GM19043 (cell line): Measurements from ENCODE around the gene TPD52L1.
"Not testable (repeated sequence)": the region's sequence is repeated elsewhere in the genome, so short reads cannot be mapped to it uniquely, and the experiment has no call there.

Experiments
- ATAC-seq: cut with Tn5 transposase; IDR thresholded peaks from one replicate; pipeline ENCODE4 v1.9.1; 2021; ENCODE audit warnings: low read depth; ENCODE audit not compliant: unreplicated experiment

Gene TPD52L1

GRCh38 chr6:125138083-125138482 is 15.5 kb upstream of the TPD52L1 start:
- ATAC-seq = no peak

- ATAC-seq = no peak
Measured at GRCh38 chr6:125140808-125141207, 12.8 kb upstream of the TPD52L1 start.

GRCh38 chr6:125142618-125143017 is 11.0 kb upstream of the TPD52L1 start:
- ATAC-seq = no peak

GRCh38 chr6:125144822-125145221 is 8.8 kb upstream of the TPD52L1 start:
- no peak for ATAC-seq

- no peak for ATAC-seq
Measured at GRCh38 chr6:125149256-125150144, 4.1 kb upstream of the TPD52L1 start.

GRCh38 chr6:125151700-125152099 is 1.9 kb upstream of the TPD52L1 start:
- ATAC-seq = no peak

- ATAC-seq = no peak
Measured at GRCh38 chr6:125154118-125154760, 666 bp downstream of the TPD52L1 start.

GRCh38 chr6:125154761-125155135 is 1.2 kb downstream of the TPD52L1 start:
- ATAC-seq = no peak

GRCh38 chr6:125155344-125155743 is 1.8 kb downstream of the TPD52L1 start:
- ATAC-seq = no peak

- ATAC-seq = no peak
Measured at GRCh38 chr6:125156496-125156895, 2.9 kb downstream of the TPD52L1 start.

- no peak for ATAC-seq
Measured at GRCh38 chr6:125157280-125157679, 3.7 kb downstream of the TPD52L1 start.

- ATAC-seq = no peak
Measured at GRCh38 chr6:125157725-125158124, 4.2 kb downstream of the TPD52L1 start.

GRCh38 chr6:125163339-125163738 is 9.8 kb downstream of the TPD52L1 start:
- ATAC-seq = not testable (repeated sequence)

GRCh38 chr6:125163811-125164210 is 10.2 kb downstream of the TPD52L1 start:
- no peak for ATAC-seq

- ATAC-seq = no peak
Measured at GRCh38 chr6:125164696-125165095, 11.1 kb downstream of the TPD52L1 start.

- no peak for ATAC-seq
Measured at GRCh38 chr6:125165256-125165655, 11.7 kb downstream of the TPD52L1 start.

GRCh38 chr6:125165776-125166175 is 12.2 kb downstream of the TPD52L1 start:
- ATAC-seq = no peak

- no peak for ATAC-seq
Measured at GRCh38 chr6:125166711-125167110, 13.1 kb downstream of the TPD52L1 start.

GRCh38 chr6:125167579-125167978 is 14.0 kb downstream of the TPD52L1 start:
- ATAC-seq = no peak

- ATAC-seq = no peak
Measured at GRCh38 chr6:125169058-125169457, 15.5 kb downstream of the TPD52L1 start.

- no peak for ATAC-seq
Measured at GRCh38 chr6:125169522-125169921, 15.9 kb downstream of the TPD52L1 start.

GRCh38 chr6:125170376-125170775 is 16.8 kb downstream of the TPD52L1 start:
- no peak for ATAC-seq
